Stimulated activated naive CD4-positive, alpha-beta T cell treated with Interleukin-2 at 50 U/mL for 16 hours (primary cell): ENCODE data around the gene CCNF.
"Not testable (repeated sequence)": the region's sequence is repeated elsewhere in the genome, so short reads cannot be mapped to it uniquely, and the experiment has no call there.

ENCODE experiments used
- DNase-seq: peaks from one replicate; lab custom pipeline; 2025; lab: John Stamatoyannopoulos, UW

CCNF gene

GRCh38 chr16:2471653-2472487 lies 42.6 kb downstream of the CCNF start:
- no peak for DNase-seq

GRCh38 chr16:2472488-2472864 lies 43.2 kb downstream of the CCNF start:
- no peak for DNase-seq

- DNase-seq = no peak
These were observed 43.7 kb downstream of the CCNF start for GRCh38 chr16:2472885-2473445.

DNA sequence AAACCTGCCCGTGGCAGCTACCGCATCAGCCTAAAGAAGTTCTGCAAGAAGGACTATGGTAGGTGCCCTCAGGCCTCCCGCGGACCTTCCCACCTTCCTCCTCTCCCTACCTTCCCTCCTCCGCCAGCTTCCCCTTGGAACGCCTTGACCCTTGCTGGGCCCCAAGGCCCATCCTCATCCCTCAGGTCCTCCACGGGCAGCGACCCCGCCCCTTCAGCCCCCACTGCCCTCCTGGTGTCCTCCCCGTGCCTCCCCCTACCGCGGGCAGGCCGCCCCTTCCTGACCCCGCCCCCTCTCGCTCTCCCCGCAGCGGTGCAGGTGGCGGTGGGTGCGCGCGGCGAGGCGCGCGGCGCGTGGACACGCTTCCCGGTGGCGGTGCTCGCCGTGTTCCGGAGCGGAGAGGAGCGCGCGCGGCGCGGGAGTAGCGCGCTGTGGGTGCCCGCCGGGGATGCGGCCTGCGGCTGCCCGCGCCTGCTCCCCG lies 44.2 kb downstream of the CCNF start:
- no peak for DNase-seq

DNA sequence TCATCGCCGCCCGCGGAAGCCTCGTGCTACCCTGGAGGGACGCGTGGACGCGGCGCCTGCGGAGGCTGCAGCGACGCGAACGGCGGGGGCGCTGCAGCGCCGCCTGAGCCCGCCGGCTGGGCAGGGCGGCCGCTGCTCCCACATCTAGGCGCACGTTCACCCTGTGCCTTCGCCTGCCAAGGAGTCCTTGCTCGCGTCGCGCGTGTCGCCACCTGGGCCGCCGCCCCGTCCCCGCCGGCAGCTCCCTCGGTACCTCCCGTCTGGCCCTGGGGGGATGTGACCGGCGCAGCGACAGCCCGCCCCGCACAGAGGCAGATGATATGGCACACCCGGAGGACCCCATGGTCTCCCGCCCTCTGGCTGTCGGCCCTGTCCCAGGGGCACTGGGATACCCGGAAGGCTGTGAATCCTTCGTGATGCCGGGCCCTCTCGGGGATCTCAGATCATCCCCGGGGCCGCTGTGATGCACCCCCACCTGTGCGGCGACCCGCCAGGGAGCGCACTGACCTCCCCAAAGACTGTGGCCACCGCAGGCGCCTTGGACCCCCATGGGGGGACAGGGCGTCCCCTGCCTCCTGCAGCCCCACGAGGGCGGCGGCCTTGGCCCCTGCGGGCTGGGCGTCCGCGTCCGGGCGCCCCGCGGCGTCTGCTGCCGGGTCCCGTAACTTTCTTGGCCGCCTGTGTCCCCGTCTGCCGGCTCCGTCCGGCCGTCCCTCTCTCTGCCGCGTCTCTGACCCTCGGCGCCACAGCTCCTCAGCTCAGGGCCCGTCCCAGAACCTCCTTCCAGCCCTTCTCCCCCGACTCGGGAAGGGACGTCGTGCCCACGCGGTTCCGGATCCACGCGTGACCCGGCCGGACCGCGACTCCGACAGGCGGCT lies 45.0 kb downstream of the CCNF start:
- DNase-seq = peak; percentile 50

DNA sequence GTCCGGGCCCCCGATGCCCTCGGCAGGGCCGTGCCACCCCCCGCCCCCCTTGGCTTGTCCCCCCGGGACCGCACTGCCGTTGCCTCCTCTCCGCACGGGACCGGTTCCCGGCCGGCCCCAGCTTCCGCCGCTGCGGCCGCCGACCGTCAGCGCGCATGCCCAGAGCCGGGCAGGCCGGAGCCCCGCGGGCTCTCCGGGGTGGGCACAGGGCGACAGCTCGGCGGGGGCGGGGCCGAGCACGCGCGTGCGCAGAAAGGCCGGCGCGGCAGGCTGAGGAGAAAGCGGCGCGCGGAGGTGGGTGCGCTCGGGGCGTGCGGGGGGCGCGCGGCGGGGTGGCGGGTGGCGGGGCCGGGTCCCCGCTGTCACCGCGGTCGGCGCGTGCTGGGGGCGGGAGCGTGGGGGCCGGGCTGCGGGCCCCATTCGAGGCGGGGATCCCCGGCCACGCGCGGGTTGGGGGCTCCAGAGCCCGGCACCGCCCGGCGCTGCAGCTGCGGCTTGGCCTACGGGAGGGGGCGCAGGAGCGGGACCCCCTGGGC lies 45.7 kb downstream of the CCNF start, which contains the start of gene TBC1D24:
Gene TBC1D24, plus strand, starts transcription at position 251 of the 536 bp plus-strand sequence. CDS start 21,022 bp downstream, outside the sequence.
- peak; percentile 71 for DNase-seq

DNA sequence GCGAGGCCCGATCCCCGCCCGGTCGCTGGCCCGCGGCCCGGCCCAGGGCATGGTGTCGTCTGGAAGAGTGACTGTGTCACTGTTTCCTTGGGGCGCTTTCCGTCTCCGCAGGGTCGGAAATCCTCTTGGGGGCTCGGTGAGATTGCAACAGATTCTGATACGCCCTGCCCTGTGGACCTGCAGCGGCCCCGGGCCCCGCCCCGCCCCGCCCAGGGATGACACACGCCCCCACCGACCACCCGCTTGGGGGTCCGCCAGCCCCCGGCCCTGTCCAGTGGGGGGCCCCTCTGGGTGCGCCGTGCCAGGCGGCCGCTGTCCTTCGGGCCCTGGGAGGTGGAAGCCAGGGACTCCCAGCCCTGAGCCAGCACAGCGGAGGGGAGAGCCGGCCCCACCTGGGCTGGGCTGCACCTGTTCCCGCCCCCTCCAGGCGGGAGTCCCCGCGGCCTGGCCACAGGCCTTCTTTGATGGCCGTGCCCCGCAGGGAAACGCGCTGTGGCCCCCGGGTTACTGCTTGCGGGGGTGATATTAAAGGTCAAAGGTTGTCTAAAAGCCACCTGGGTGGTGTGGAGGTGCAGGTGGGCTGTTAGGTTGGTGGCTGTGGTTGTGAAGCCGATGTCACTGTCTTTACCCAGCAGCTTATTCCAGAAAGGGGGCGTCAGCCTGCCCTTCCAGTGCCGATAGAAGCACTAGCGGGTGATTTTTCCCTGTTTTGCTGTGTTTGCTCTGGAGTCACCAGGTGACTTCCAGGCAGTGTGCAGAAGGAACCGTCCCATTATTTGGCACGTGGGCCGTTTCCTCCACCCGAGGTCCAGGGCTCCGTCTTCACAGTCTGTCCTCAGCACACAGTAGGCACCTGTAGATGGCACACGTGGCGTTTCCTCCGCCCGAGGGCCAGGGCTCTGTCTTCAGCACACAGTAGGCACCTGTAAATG lies 46.4 kb downstream of the CCNF start:
- peak; percentile 39 for DNase-seq

- DNase-seq = no peak
These were observed 47.1 kb downstream of the CCNF start for GRCh38 chr16:2476345-2476720.

DNA sequence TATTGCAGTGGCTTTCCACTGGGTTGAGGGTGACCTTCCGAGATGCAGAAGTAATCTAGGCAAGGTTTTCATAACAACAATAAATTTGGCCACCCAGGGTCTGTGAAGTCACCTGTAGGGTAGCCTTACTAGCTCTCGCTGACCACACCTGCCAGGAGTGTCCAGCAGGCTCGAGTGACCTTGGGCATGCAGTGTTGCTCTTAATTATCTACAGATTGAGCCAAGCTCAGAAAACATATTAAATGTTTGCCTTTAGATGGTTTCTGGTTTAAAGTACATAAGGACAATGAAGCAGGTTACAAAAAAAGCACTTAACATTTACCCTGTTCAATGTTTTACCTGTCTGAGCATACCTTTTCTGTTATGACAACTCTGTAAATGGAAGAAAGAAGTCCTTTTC lies 47.5 kb downstream of the CCNF start:
- DNase-seq = no peak

DNA sequence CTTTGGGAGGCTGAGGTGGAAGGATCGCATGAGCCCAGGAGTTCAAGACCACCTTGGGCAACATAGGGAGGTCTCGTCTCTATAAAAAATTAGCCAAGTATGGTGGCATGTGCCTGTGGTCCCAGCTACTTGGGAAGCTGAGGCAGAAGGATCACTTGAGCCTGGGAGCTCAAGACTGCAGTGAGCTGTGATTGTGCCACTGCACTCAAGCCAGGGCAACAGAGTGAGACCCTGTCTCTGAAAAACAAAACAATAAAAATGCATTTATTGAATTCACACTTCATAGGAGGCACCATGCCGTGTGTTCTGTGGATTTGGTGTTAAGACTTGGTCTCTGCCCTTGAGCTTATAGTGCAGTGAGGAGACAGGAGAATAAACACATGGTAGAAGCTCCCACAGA lies 48.1 kb downstream of the CCNF start:
- DNase-seq = no peak

GRCh38 chr16:2478279-2478678 lies 49.0 kb downstream of the CCNF start:
- DNase-seq = no peak

- DNase-seq = not testable (repeated sequence)
These were observed 50.7 kb downstream of the CCNF start for GRCh38 chr16:2479996-2480395.

- DNase-seq = no peak
These were observed 51.7 kb downstream of the CCNF start for GRCh38 chr16:2480948-2481347.

DNA sequence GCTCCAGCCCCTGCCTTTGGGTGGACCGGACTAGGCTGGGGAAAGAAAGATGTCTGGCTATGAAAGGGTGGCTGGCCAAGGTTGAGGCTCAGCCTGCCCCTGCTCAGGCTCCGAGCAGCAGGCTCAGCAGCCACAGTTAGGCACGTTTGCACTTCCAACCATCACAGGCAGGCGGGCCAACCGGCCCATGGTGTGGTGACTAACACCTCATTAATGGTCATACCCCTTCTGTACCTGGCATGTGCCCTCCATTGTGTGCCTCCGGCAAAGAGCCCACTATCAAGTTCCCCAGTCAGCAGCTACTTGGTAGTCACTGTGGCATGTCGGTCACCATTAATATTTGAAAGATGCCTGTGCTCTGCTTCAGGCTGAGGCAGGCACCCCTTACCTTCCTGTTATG lies 52.4 kb downstream of the CCNF start:
- no peak for DNase-seq

GRCh38 chr16:2482249-2482648 lies 53.0 kb downstream of the CCNF start:
- DNase-seq = no peak

GRCh38 chr16:2482708-2483534 lies 53.7 kb downstream of the CCNF start:
- DNase-seq = no peak

DNA sequence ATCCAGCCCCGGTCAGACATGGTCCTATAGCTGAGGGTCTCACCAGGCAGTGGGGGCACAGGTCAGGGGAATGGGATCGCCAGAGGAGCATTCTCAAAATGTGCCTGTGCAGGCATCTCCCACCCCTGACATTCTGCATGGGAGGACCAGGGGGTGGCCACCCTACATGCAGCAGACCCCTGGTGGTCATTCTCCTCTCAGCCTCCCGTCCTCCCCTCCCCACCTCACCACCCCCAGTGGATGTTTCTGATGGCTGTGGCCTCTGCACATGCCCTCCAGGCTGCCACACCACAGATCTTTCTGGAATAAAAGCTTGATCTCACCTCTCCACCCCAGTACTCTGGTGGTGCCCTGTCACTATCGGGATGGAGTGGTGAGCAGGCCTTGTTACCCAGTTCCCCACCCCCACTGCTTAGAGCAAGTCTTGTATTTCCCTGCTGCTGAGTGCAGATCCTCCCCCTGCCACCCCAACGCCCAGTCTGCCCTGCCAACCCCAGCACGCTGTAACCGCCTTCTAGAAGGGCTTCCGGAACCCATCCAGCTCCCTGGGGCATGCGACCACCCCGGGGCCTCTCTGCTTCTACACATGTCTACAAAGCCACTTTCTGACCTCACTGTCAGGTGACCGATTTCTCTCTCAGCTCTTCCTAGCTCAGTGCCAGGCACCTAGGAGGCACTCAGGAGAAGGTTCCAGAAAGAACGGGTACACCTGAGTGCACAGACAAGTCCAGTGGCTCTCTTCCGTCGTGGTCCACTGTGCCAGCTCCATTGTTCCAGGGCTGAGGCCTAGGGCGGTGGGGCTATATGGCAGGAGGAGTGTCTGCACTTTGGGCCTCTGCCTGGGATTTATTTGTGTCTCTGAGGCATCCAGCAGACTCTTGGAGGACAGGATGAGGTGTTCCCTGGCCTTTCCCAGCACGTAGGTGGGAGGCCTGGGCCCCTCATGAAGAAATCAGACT lies 55.0 kb downstream of the CCNF start:
- no peak for DNase-seq

- DNase-seq = no peak
These were observed 55.8 kb downstream of the CCNF start for GRCh38 chr16:2484898-2485508.
